ENCODE data around the gene IDE.

- TF ChIP-seq YY1 (IDR thresholded peaks at IDR 0.05; ENCODE audit: low read depth, low read length) (no peak), TCF12 (IDR thresholded peaks at IDR 0.05; ENCODE audit: low read depth, low read length) (no peak), POLR2AphosphoS2 (IDR thresholded peaks at IDR 0.05; ENCODE audit: low read depth, low read length) (no peak)
Measured at GRCh38 chr10:92470026-92470425, 103.9 kb downstream of the IDE start.

Measured in GM12878 (cell line).